DOHH2 (cell line): Measurements from ENCODE around the gene ELL2.

Experiments
- EZH2phosphoT487 ChIP-seq: fragments of 200-600 bp; sonication (generic); IDR thresholded peaks from 2 replicates; pipeline ENCODE4 v1.6.1; 2017; ENCODE audit warnings: borderline replicate concordance, mild to moderate bottlenecking, antibody characterized with exemption, low read length, moderate library complexity, mixed read lengths
- TF ChIP-seq, protein P1 (sequence below): fragments of 200-600 bp; sonication (generic); IDR thresholded peaks from one replicate; pipeline ENCODE4 v1.5.1; 2014; ENCODE audit warnings: antibody characterized with exemption, mild to moderate bottlenecking, low read depth, low read length; ENCODE audit not compliant: poor library complexity, severe bottlenecking

DNA sequence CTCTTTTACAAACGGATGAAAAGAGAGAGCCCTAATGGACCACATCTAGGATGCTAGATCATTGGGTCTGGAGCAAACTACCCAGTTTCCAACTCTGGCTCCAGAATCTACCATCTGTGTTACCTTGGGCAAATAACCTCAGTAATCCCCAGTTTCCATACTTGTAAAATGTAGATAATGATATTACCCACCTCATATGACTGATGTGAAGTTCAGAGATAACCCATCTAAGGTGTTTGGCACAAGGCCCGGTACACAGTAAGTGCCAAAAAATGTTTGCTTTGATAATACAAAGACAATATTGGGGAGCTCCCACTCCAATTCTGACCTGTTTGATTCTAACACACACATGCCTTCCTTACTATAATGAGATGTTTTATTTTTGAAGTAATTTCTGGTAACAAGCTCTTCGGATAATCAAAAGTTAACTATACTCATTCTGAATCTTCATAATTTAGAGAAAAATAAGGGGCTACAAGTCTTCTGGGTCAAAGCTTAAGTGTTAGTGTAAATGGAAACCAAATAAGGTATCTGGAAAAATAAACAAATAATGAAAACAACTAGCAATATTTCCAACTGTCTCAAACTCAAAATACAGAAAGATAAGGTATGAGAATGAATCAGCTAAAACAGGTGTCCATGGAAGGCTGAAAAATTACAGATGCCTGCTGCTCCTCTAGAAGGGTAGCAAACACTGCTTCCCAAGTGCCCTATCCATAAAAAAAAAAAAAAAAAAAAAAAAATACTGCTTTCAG, 30.4 kb downstream of the ELL2 start:
- TF ChIP-seq, protein P1, sequence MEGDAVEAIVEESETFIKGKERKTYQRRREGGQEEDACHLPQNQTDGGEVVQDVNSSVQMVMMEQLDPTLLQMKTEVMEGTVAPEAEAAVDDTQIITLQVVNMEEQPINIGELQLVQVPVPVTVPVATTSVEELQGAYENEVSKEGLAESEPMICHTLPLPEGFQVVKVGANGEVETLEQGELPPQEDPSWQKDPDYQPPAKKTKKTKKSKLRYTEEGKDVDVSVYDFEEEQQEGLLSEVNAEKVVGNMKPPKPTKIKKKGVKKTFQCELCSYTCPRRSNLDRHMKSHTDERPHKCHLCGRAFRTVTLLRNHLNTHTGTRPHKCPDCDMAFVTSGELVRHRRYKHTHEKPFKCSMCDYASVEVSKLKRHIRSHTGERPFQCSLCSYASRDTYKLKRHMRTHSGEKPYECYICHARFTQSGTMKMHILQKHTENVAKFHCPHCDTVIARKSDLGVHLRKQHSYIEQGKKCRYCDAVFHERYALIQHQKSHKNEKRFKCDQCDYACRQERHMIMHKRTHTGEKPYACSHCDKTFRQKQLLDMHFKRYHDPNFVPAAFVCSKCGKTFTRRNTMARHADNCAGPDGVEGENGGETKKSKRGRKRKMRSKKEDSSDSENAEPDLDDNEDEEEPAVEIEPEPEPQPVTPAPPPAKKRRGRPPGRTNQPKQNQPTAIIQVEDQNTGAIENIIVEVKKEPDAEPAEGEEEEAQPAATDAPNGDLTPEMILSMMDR = no peak
- no peak for TF ChIP-seq EZH2phosphoT487
